Activated naive CD8-positive, alpha-beta T cell treated with anti-CD3 and anti-CD28 coated beads, Interleukin-2, amount 50 U/mL, for 24 hours (primary cell): ENCODE data around the gene RAB25.
"Not testable (repeated sequence)": the region's sequence is repeated elsewhere in the genome, so short reads cannot be mapped to it uniquely, and the experiment has no call there.

Experiments used
- ATAC-seq: fragments of 150-1000 bp; cut with Tn5 transposase; one replicate; pipeline ENCODE4 v1.10.0; 2021
- DNase-seq: peaks from one replicate; pipeline ENCODE4 v3.0.0; 2021
- H3K27ac Mint-ChIP-seq: one replicate; pipeline ENCODE4 v1.8.0; 2021; ENCODE audit warnings: mild to moderate bottlenecking, mixed read lengths
- H3K27me3 Mint-ChIP-seq: one replicate; pipeline ENCODE4 v1.8.0; 2021; ENCODE audit warnings: mixed read lengths
- H3K36me3 Mint-ChIP-seq: one replicate; pipeline ENCODE4 v1.8.0; 2021; ENCODE audit warnings: low read depth, mixed read lengths
- H3K4me1 Mint-ChIP-seq: one replicate; pipeline ENCODE4 v1.8.0; 2021; ENCODE audit warnings: mixed read lengths
- H3K4me3 Mint-ChIP-seq: one replicate; pipeline ENCODE4 v1.8.0; 2021; ENCODE audit warnings: mild to moderate bottlenecking, moderate library complexity, mixed read lengths
- H3K9me3 Mint-ChIP-seq: one replicate; pipeline ENCODE4 v1.8.0; 2021; ENCODE audit warnings: mixed read lengths

Gene RAB25

GRCh38 chr1:156067262-156067661, 6.3 kb downstream of the RAB25 start:
- no peaks in the 10 kb centered on the region for H3K9me3 Mint-ChIP-seq
- ATAC-seq (no peak), DNase-seq (no peak)
- H3K4me3 Mint-ChIP-seq, result no peak overlapping the region
- H3K27ac Mint-ChIP-seq, result no peak overlapping the region
- H3K36me3 Mint-ChIP-seq, result no peaks in the 10 kb centered on the region
- peaks cover 14% of the 10 kb centered on the region for H3K4me1 Mint-ChIP-seq
- H3K27me3 Mint-ChIP-seq, result no peaks in the 10 kb centered on the region

- no peak for ATAC-seq
- Mint-ChIP-seq H3K36me3 (no peaks in the 10 kb centered on the region), H3K4me3 (no peak overlapping the region), H3K4me1 (peaks cover 13% of the 10 kb centered on the region), H3K27me3 (no peaks in the 10 kb centered on the region), H3K27ac (no peak overlapping the region), H3K9me3 (no peaks in the 10 kb centered on the region)
- no peak for DNase-seq
Observed at GRCh38 chr1:156069490-156070455, 8.8 kb downstream of the RAB25 start.

- Mint-ChIP-seq H3K4me3 (no peak overlapping the region), H3K36me3 (no peaks in the 10 kb centered on the region), H3K27ac (no peak overlapping the region), H3K27me3 (no peaks in the 10 kb centered on the region), H3K9me3 (no peaks in the 10 kb centered on the region), H3K4me1 (peaks cover 5% of the 10 kb centered on the region)
- DNase-seq (no peak), ATAC-seq (no peak)
Observed at GRCh38 chr1:156070548-156070947, 9.6 kb downstream of the RAB25 start.

- H3K27ac Mint-ChIP-seq, H3K4me3 Mint-ChIP-seq, H3K27me3 Mint-ChIP-seq, H3K4me1 Mint-ChIP-seq, ATAC-seq, H3K36me3 Mint-ChIP-seq, DNase-seq, H3K9me3 Mint-ChIP-seq: not testable (repeated sequence)
Observed at GRCh38 chr1:156071332-156071816, 10.4 kb downstream of the RAB25 start.

- no peaks in the 10 kb centered on the region for H3K27me3 Mint-ChIP-seq
- H3K9me3 Mint-ChIP-seq, result no peaks in the 10 kb centered on the region
- H3K36me3 Mint-ChIP-seq, result no peaks in the 10 kb centered on the region
- no peak overlapping the region for H3K27ac Mint-ChIP-seq
- H3K4me3 Mint-ChIP-seq, result no peak overlapping the region
- DNase-seq (no peak), ATAC-seq (no peak)
- H3K4me1 Mint-ChIP-seq, result no peaks in the 10 kb centered on the region
Observed at GRCh38 chr1:156072251-156072650, 11.3 kb downstream of the RAB25 start.

GRCh38 chr1:156073110-156073687, 12.2 kb downstream of the RAB25 start:
- Mint-ChIP-seq H3K4me1 (no peaks in the 10 kb centered on the region), H3K27ac (no peak overlapping the region), H3K4me3 (no peak overlapping the region), H3K36me3 (no peaks in the 10 kb centered on the region), H3K27me3 (peaks cover 5% of the 10 kb centered on the region), H3K9me3 (no peaks in the 10 kb centered on the region)
- no peak for ATAC-seq
- DNase-seq, result no peak

- ATAC-seq (no peak), DNase-seq (no peak)
- Mint-ChIP-seq H3K4me1 (no peaks in the 10 kb centered on the region), H3K36me3 (no peaks in the 10 kb centered on the region), H3K27ac (no peak overlapping the region), H3K4me3 (no peak overlapping the region), H3K9me3 (no peaks in the 10 kb centered on the region), H3K27me3 (peaks cover 6% of the 10 kb centered on the region)
Observed at GRCh38 chr1:156073740-156074139, 12.8 kb downstream of the RAB25 start.

- H3K4me3 Mint-ChIP-seq, result no peak overlapping the region
- no peaks in the 10 kb centered on the region for H3K36me3 Mint-ChIP-seq
- DNase-seq (no peak), ATAC-seq (no peak)
- H3K9me3 Mint-ChIP-seq, result no peaks in the 10 kb centered on the region
- H3K4me1 Mint-ChIP-seq, result no peaks in the 10 kb centered on the region
- H3K27me3 Mint-ChIP-seq, result peaks cover 11% of the 10 kb centered on the region
- H3K27ac Mint-ChIP-seq, result no peak overlapping the region
Observed at GRCh38 chr1:156074661-156075060, 13.7 kb downstream of the RAB25 start.

- H3K4me1 Mint-ChIP-seq, result no peaks in the 10 kb centered on the region
- no peaks in the 10 kb centered on the region for H3K9me3 Mint-ChIP-seq
- peaks cover 11% of the 10 kb centered on the region for H3K27me3 Mint-ChIP-seq
- DNase-seq (no peak), ATAC-seq (no peak)
- no peak overlapping the region for H3K4me3 Mint-ChIP-seq
- H3K27ac Mint-ChIP-seq, result no peak overlapping the region
- no peaks in the 10 kb centered on the region for H3K36me3 Mint-ChIP-seq
Observed at GRCh38 chr1:156075162-156075561, 14.2 kb downstream of the RAB25 start.

- DNase-seq (no peak), ATAC-seq (no peak)
- Mint-ChIP-seq H3K9me3 (no peaks in the 10 kb centered on the region), H3K36me3 (no peaks in the 10 kb centered on the region), H3K27ac (no peak overlapping the region), H3K27me3 (peaks cover 11% of the 10 kb centered on the region), H3K4me1 (no peaks in the 10 kb centered on the region), H3K4me3 (peak overlapping the region; percentile 44)
Observed at GRCh38 chr1:156075775-156076204, 14.8 kb downstream of the RAB25 start.

- Mint-ChIP-seq H3K4me3 (peak overlapping the region; percentile 44), H3K36me3 (no peaks in the 10 kb centered on the region), H3K27me3 (peaks cover 18% of the 10 kb centered on the region), H3K27ac (no peak overlapping the region), H3K4me1 (peaks cover 2% of the 10 kb centered on the region), H3K9me3 (no peaks in the 10 kb centered on the region)
- ATAC-seq (no peak), DNase-seq (peak; percentile 28)
Observed at GRCh38 chr1:156076609-156077429, 15.9 kb downstream of the RAB25 start.

GRCh38 chr1:156077430-156077760, 16.4 kb downstream of the RAB25 start:
- Mint-ChIP-seq H3K4me3 (no peak overlapping the region), H3K36me3 (no peaks in the 10 kb centered on the region)

GRCh38 chr1:156078728-156079127, 17.8 kb downstream of the RAB25 start:
- no peak overlapping the region for H3K27ac Mint-ChIP-seq
- no peaks in the 10 kb centered on the region for H3K36me3 Mint-ChIP-seq
- peaks cover 25% of the 10 kb centered on the region for H3K27me3 Mint-ChIP-seq
- DNase-seq, result no peak
- peaks cover 8% of the 10 kb centered on the region for H3K4me1 Mint-ChIP-seq
- no peak for ATAC-seq
- H3K4me3 Mint-ChIP-seq, result no peak overlapping the region
- no peaks in the 10 kb centered on the region for H3K9me3 Mint-ChIP-seq

More at GRCh38 chr1:156077430-156077760, 16.4 kb downstream of the RAB25 start:
- no peak overlapping the region for H3K27ac Mint-ChIP-seq
- no peak for DNase-seq
- H3K9me3 Mint-ChIP-seq, result no peaks in the 10 kb centered on the region
- ATAC-seq, result no peak
- peaks cover 18% of the 10 kb centered on the region for H3K27me3 Mint-ChIP-seq
- H3K4me1 Mint-ChIP-seq, result peaks cover 2% of the 10 kb centered on the region

GRCh38 chr1:156079762-156080161, 18.8 kb downstream of the RAB25 start:
- peaks cover 36% of the 10 kb centered on the region for H3K27me3 Mint-ChIP-seq

More at GRCh38 chr1:156079762-156080161, 18.8 kb downstream of the RAB25 start:
- no peak overlapping the region for H3K4me3 Mint-ChIP-seq
- ATAC-seq, result no peak
- H3K27ac Mint-ChIP-seq, result no peak overlapping the region
- H3K36me3 Mint-ChIP-seq, result no peaks in the 10 kb centered on the region
- no peak for DNase-seq
- H3K9me3 Mint-ChIP-seq, result no peaks in the 10 kb centered on the region
- peaks cover 12% of the 10 kb centered on the region for H3K4me1 Mint-ChIP-seq
